Left lung (tissue), 10 donors: ENCODE data around the gene RFWD3. TPM values are rescaled to one million over a fixed set of nuclear protein-coding genes. Genes with fewer than 3 reads are reported as not detected.

Source experiments
- ATAC-seq: fragments of 200-7000 bp; cut with Tn5 transposase; one replicate; pipeline ENCODE4 v1.9.1; 2020; ENCODE audit warnings: moderate library complexity
- DNase-seq, 4 donors: peaks; one replicate each; pipeline ENCODE4 v3.0.0-alpha.2; 2013 to 2020
- H3K27ac ChIP-seq, 2 donors: fragments of 200-600 bp; sonication (generic) in 1 of 2; one replicate each; pipeline versions ENCODE4 v1.5.0 to v1.8.0; 2020 to 2021
- H3K27me3 ChIP-seq, 2 donors: fragments of 200-600 bp; sonication (generic) in 1 of 2; one replicate each; pipeline versions ENCODE4 v1.5.0 to v1.8.0; 2020 to 2021
- H3K36me3 ChIP-seq, 2 donors: fragments of 200-600 bp; sonication (generic) in 1 of 2; one replicate each; pipeline versions ENCODE4 v1.5.0 to v1.8.0; 2020 to 2021
- H3K4me1 ChIP-seq, 2 donors: fragments of 200-600 bp; one replicate each; pipeline ENCODE4 v1.8.0; 2021
- H3K4me3 ChIP-seq, 2 donors: fragments of 200-600 bp; sonication (generic) in 1 of 2; one replicate each; pipeline versions ENCODE4 v1.5.0 to v1.8.0; 2020 to 2021; ENCODE audit warnings: mild to moderate bottlenecking in 1 of 2
- H3K9me3 ChIP-seq, 2 donors: fragments of 200-600 bp; sonication (generic) in 1 of 2; one replicate each; pipeline versions ENCODE4 v1.5.0 to v1.8.0; 2020 to 2021
- CTCF ChIP-seq, 2 donors: fragments of 200-600 bp; sonication (generic) in 1 of 2; IDR thresholded peaks; one replicate each; pipeline versions ENCODE4 v1.5.0 to v1.8.0; 2021; ENCODE audit warnings: antibody characterized with exemption in 2 of 2
- intact Hi-C, 2 donors: fragments of 100-400 bp; cut with DNase I; formaldehyde crosslinking; loops; one replicate each; pipeline versions ENCODE4 v1.11.2 to v1.14.2; 2022
- polyA plus RNA-seq, 6 donors: library from polyadenylated mRNA; unstranded; fragments of 120-200 nt; gene quantifications; one replicate each; pipeline ENCODE4 v1.2.1, GENCODE V29; 2013; ENCODE audit not compliant: insufficient read length in 6 of 6
- total RNA-seq, 2 donors: library from RNA; stranded (reverse); fragmentation: NEBNext Ultra II Directional; extraction: Animal tissue kit (Norgen Biotek cat#: 25700); gene quantifications; one replicate each; pipeline ENCODE4 v1.2.1, GENCODE V29; 2021
- donor health status: DM: no; HTN: yes; CAD: no.
- donor health status: DM: no; HTN: no; CAD: no.

The RFWD3 gene
- total and polyA plus RNA-seq, 8 donors: 20.7 to 27.7 (median 24.2) TPM

GRCh38 chr16:74699666-74700065 is 33.0 kb upstream of the RFWD3 start:
- TF ChIP-seq CTCF (IDR thresholded peaks at IDR 0.05): no peak
- H3K27ac ChIP-seq: peak overlapping the region; percentile 86 to 95

GRCh38 chr16:74698222-74698621 is 31.5 kb upstream of the RFWD3 start:
- ATAC-seq (no peak), DNase-seq (no peak)
- TF ChIP-seq CTCF (IDR thresholded peaks at IDR 0.05): no peak
- Histone ChIP-seq H3K4me1 (peaks cover 10 to 75% of the 10 kb centered on the region in 2 donors), H3K36me3 (peaks cover 0 to 33% of the 10 kb centered on the region in 2 donors), H3K4me3 (peak overlapping the region in 1 of 2 donors; percentile 72), H3K27ac (peak overlapping the region in 1 of 2 donors; percentile 95), H3K27me3 (no peaks in the 10 kb centered on the region), H3K9me3 (no peaks in the 10 kb centered on the region)
- intact Hi-C loops: no loop called here

More at GRCh38 chr16:74699666-74700065, 33.0 kb upstream of the RFWD3 start:
- Histone ChIP-seq H3K4me3 (peak overlapping the region; percentile 61 to 72), H3K9me3 (no peaks in the 10 kb centered on the region), H3K36me3 (peaks cover 0 to 20% of the 10 kb centered on the region in 2 donors), H3K27me3 (no peaks in the 10 kb centered on the region), H3K4me1 (peaks cover 10 to 76% of the 10 kb centered on the region in 2 donors)
- no peak for DNase-seq
- intact Hi-C loops: no loop called here
- no peak for ATAC-seq

- H3K4me1 ChIP-seq: peaks cover 6 to 55% of the 10 kb centered on the region in 2 donors
- peak; percentile 90 for ATAC-seq
- TF ChIP-seq CTCF (IDR thresholded peaks at IDR 0.05): no peak
- H3K4me3 ChIP-seq: peak overlapping the region; percentile 21 to 32
- intact Hi-C loops: no loop called here
- H3K9me3 ChIP-seq: no peaks in the 10 kb centered on the region
- H3K27ac ChIP-seq: peak overlapping the region; percentile 36 to 48
- H3K27me3 ChIP-seq: no peaks in the 10 kb centered on the region
- DNase-seq: peak; percentile 75 to 87 (median 86)
- peaks cover 0 to 58% of the 10 kb centered on the region in 2 donors for H3K36me3 ChIP-seq
Observed at GRCh38 chr16:74695450-74696422, 29.1 kb upstream of the RFWD3 start.

GRCh38 chr16:74691093-74691855 is 24.6 kb upstream of the RFWD3 start:
- intact Hi-C loops: no loop called here
- Histone ChIP-seq H3K27me3 (no peaks in the 10 kb centered on the region), H3K27ac (no peak overlapping the region), H3K36me3 (peaks cover 0 to 95% of the 10 kb centered on the region in 2 donors), H3K4me3 (no peak overlapping the region), H3K9me3 (no peaks in the 10 kb centered on the region), H3K4me1 (peaks cover 5 to 18% of the 10 kb centered on the region in 2 donors)
- ATAC-seq: no peak
- TF ChIP-seq CTCF (IDR thresholded peaks at IDR 0.05): no peak
- DNase-seq: no peak

GRCh38 chr16:74682556-74682955 is 15.9 kb upstream of the RFWD3 start:
- H3K27me3 ChIP-seq: no peaks in the 10 kb centered on the region
- no peak overlapping the region for H3K27ac ChIP-seq
- H3K4me3 ChIP-seq: no peak overlapping the region
- no peak for TF ChIP-seq CTCF (IDR thresholded peaks at IDR 0.05)
- no peaks in the 10 kb centered on the region for H3K4me1 ChIP-seq
- H3K36me3 ChIP-seq: peaks cover 0 to 100% of the 10 kb centered on the region in 2 donors
- no peak for ATAC-seq
- H3K9me3 ChIP-seq: no peaks in the 10 kb centered on the region
- no peak for DNase-seq
- intact Hi-C loops: no loop called here
